Stimulated activated memory B cell treated with anti-CD40 and anti-IgM and Interleukin-4, amounts not matched to agents 10 μg/mL and 1 μg/mL and 100 μg/mL, for 72 hours (primary cell): Measurements from ENCODE around the gene AMER1.
"Not testable (repeated sequence)": the region's sequence is repeated elsewhere in the genome, so short reads cannot be mapped to it uniquely, and the experiment has no call there.

Experiments used
- ATAC-seq: fragments of 150-1000 bp; cut with Tn5 transposase; 2 replicates; pipeline ENCODE4 v1.10.0; 2021
- H3K27ac Mint-ChIP-seq: one replicate; pipeline ENCODE4 v1.8.0; 2022; ENCODE audit warnings: mild to moderate bottlenecking, mixed read lengths
- H3K27me3 Mint-ChIP-seq: one replicate; pipeline ENCODE4 v1.8.0; 2022; ENCODE audit warnings: mixed read lengths
- H3K36me3 Mint-ChIP-seq: one replicate; pipeline ENCODE4 v1.8.0; 2022; ENCODE audit warnings: mixed read lengths
- H3K4me1 Mint-ChIP-seq: one replicate; pipeline ENCODE4 v1.8.0; 2022; ENCODE audit warnings: mixed read lengths
- H3K4me3 Mint-ChIP-seq: one replicate; pipeline ENCODE4 v1.8.0; 2022; ENCODE audit warnings: mild to moderate bottlenecking, moderate library complexity, mixed read lengths
- H3K9me3 Mint-ChIP-seq: one replicate; pipeline ENCODE4 v1.8.0; 2022; ENCODE audit warnings: mixed read lengths

Gene AMER1

GRCh38 chrX:64205441-64205734 lies at the start of gene AMER1:
Gene AMER1 (minus strand): TSS chrX:64205708. CDS start chrX:64193286, 12,422 bp downstream.
- Mint-ChIP-seq H3K27ac (peak within 1 kb of the TSS; percentile 97), H3K27me3 (no peaks in the 10 kb centered on the region), H3K9me3 (no peaks in the 10 kb centered on the region), H3K4me1 (peaks cover 28% of the 10 kb centered on the region), H3K36me3 (no peaks in the 10 kb centered on the region), H3K4me3 (peak within 1 kb of the TSS; percentile 94)
- peak; percentile 69 for ATAC-seq

- no peaks in the 10 kb centered on the region for H3K36me3 Mint-ChIP-seq
- H3K27ac Mint-ChIP-seq = no peak within 1 kb of the TSS
- no peak for ATAC-seq
- no peak within 1 kb of the TSS for H3K4me3 Mint-ChIP-seq
- no peaks in the 10 kb centered on the region for H3K27me3 Mint-ChIP-seq
- H3K4me1 Mint-ChIP-seq = no peaks in the 10 kb centered on the region
- peaks cover 2% of the 10 kb centered on the region for H3K9me3 Mint-ChIP-seq
Observed at GRCh38 chrX:64230123-64230970, 24.8 kb upstream of the AMER1 start, which contains the start of gene ASB12. Gene ASB12 (minus strand): TSS chrX:64230607. CDS start chrX:64225650, 4,957 bp downstream.

- Mint-ChIP-seq H3K36me3 (no peaks in the 10 kb centered on the region), H3K9me3 (peaks cover 2% of the 10 kb centered on the region), H3K4me1 (no peaks in the 10 kb centered on the region), H3K27me3 (no peaks in the 10 kb centered on the region), H3K27ac (no peak overlapping the region), H3K4me3 (no peak overlapping the region)
- ATAC-seq = no peak
Observed at GRCh38 chrX:64229154-64229553, 23.6 kb upstream of the AMER1 start.

GRCh38 chrX:64218023-64218422 lies 12.5 kb upstream of the AMER1 start:
- Mint-ChIP-seq H3K27ac (no peak overlapping the region), H3K36me3 (no peaks in the 10 kb centered on the region), H3K4me3 (no peak overlapping the region), H3K9me3 (no peaks in the 10 kb centered on the region), H3K4me1 (peaks cover 6% of the 10 kb centered on the region), H3K27me3 (no peaks in the 10 kb centered on the region)
- ATAC-seq = no peak

- not testable (repeated sequence) for H3K4me1 Mint-ChIP-seq, H3K36me3 Mint-ChIP-seq, H3K9me3 Mint-ChIP-seq, H3K4me3 Mint-ChIP-seq, H3K27me3 Mint-ChIP-seq, ATAC-seq, H3K27ac Mint-ChIP-seq
Observed at GRCh38 chrX:64213989-64214388, 8.5 kb upstream of the AMER1 start.

GRCh38 chrX:64206556-64207162 lies 1.2 kb upstream of the AMER1 start:
- peak overlapping the region; percentile 94 for H3K4me3 Mint-ChIP-seq
- peaks cover 28% of the 10 kb centered on the region for H3K4me1 Mint-ChIP-seq
- no peaks in the 10 kb centered on the region for H3K9me3 Mint-ChIP-seq
- no peaks in the 10 kb centered on the region for H3K27me3 Mint-ChIP-seq
- no peaks in the 10 kb centered on the region for H3K36me3 Mint-ChIP-seq
- no peak for ATAC-seq
- peak overlapping the region; percentile 97 for H3K27ac Mint-ChIP-seq

GRCh38 chrX:64205735-64206501 lies 410 bp upstream of the AMER1 start:
- ATAC-seq = peak; percentile 95
- no peaks in the 10 kb centered on the region for H3K27me3 Mint-ChIP-seq
- no peaks in the 10 kb centered on the region for H3K9me3 Mint-ChIP-seq
- no peaks in the 10 kb centered on the region for H3K36me3 Mint-ChIP-seq
- peak overlapping the region; percentile 94 for H3K4me3 Mint-ChIP-seq
- H3K27ac Mint-ChIP-seq = peak overlapping the region; percentile 97
- peaks cover 28% of the 10 kb centered on the region for H3K4me1 Mint-ChIP-seq

- Mint-ChIP-seq H3K27ac (peak overlapping the region; percentile 97), H3K9me3 (no peaks in the 10 kb centered on the region)
- peak; percentile 14 for ATAC-seq
Observed at GRCh38 chrX:64204701-64205440, 637 bp downstream of the AMER1 start.

GRCh38 chrX:64204252-64204651 lies 1.3 kb downstream of the AMER1 start:
- Mint-ChIP-seq H3K36me3 (peaks cover 6% of the 10 kb centered on the region), H3K27ac (no peak overlapping the region), H3K4me3 (peak overlapping the region; percentile 81), H3K9me3 (no peaks in the 10 kb centered on the region), H3K27me3 (no peaks in the 10 kb centered on the region), H3K4me1 (peaks cover 38% of the 10 kb centered on the region)
- no peak for ATAC-seq

More at GRCh38 chrX:64204701-64205440, 637 bp downstream of the AMER1 start:
- Mint-ChIP-seq H3K27me3 (no peaks in the 10 kb centered on the region), H3K36me3 (peaks cover under 1% of the 10 kb centered on the region), H3K4me1 (peaks cover 32% of the 10 kb centered on the region), H3K4me3 (peak overlapping the region; percentile 94)

GRCh38 chrX:64202808-64203325 lies 2.6 kb downstream of the AMER1 start:
- Mint-ChIP-seq H3K4me1 (peaks cover 44% of the 10 kb centered on the region), H3K9me3 (no peaks in the 10 kb centered on the region), H3K4me3 (no peak overlapping the region), H3K27ac (no peak overlapping the region), H3K36me3 (peaks cover 6% of the 10 kb centered on the region), H3K27me3 (no peaks in the 10 kb centered on the region)
- ATAC-seq = no peak

- Mint-ChIP-seq H3K4me3 (no peak overlapping the region), H3K36me3 (peaks cover 12% of the 10 kb centered on the region), H3K9me3 (no peaks in the 10 kb centered on the region), H3K4me1 (peaks cover 29% of the 10 kb centered on the region), H3K27ac (no peak overlapping the region), H3K27me3 (no peaks in the 10 kb centered on the region)
- no peak for ATAC-seq
Observed at GRCh38 chrX:64198036-64198435, 7.5 kb downstream of the AMER1 start.

GRCh38 chrX:64196606-64197005 lies 8.9 kb downstream of the AMER1 start:
- no peak for ATAC-seq
- Mint-ChIP-seq H3K4me3 (no peak overlapping the region), H3K36me3 (peaks cover 23% of the 10 kb centered on the region), H3K9me3 (no peaks in the 10 kb centered on the region), H3K27me3 (no peaks in the 10 kb centered on the region), H3K27ac (no peak overlapping the region), H3K4me1 (peaks cover 22% of the 10 kb centered on the region)

GRCh38 chrX:64195862-64196261 lies 9.6 kb downstream of the AMER1 start:
- Mint-ChIP-seq H3K9me3 (no peaks in the 10 kb centered on the region), H3K27ac (no peak overlapping the region), H3K27me3 (no peaks in the 10 kb centered on the region), H3K4me3 (no peak overlapping the region), H3K36me3 (peaks cover 31% of the 10 kb centered on the region), H3K4me1 (peaks cover 22% of the 10 kb centered on the region)
- ATAC-seq = no peak

- Mint-ChIP-seq H3K9me3 (no peaks in the 10 kb centered on the region), H3K36me3 (peaks cover 36% of the 10 kb centered on the region), H3K4me1 (no peaks in the 10 kb centered on the region), H3K27me3 (no peaks in the 10 kb centered on the region), H3K27ac (no peak overlapping the region), H3K4me3 (no peak overlapping the region)
- ATAC-seq = no peak
Observed at GRCh38 chrX:64192673-64193072, 12.8 kb downstream of the AMER1 start.

GRCh38 chrX:64192040-64192439 lies 13.5 kb downstream of the AMER1 start:
- Mint-ChIP-seq H3K27me3 (no peaks in the 10 kb centered on the region), H3K27ac (no peak overlapping the region), H3K9me3 (no peaks in the 10 kb centered on the region), H3K4me3 (no peak overlapping the region), H3K4me1 (no peaks in the 10 kb centered on the region), H3K36me3 (peaks cover 36% of the 10 kb centered on the region)
- no peak for ATAC-seq
